Kidney (tissue), 14 donors: Measurements from ENCODE around the gene SETD4. TPM values are rescaled to one million over a fixed set of nuclear protein-coding genes. Genes with fewer than 3 reads are reported as not detected.

Experiments
- DNase-seq, 5 donors: peaks; one replicate each; pipeline ENCODE4 v3.0.0-alpha.2; 2013 to 2020
- FAIRE-seq: peaks from 2 replicates; lab custom pipeline; 2012; peaks lifted over from hg19 to GRCh38; lab: Jason Lieb, UNC
- H3K27ac ChIP-seq, 2 donors: one replicate each; pipeline ENCODE4 v1.7.0; 2013; ENCODE audit warnings: low read depth in 2 of 2, low read length in 2 of 2, inconsistent platforms in 1 of 2
- H3K27me3 ChIP-seq: one replicate; pipeline ENCODE4 v1.7.1; 2013; ENCODE audit warnings: low read length, inconsistent platforms; ENCODE audit not compliant: control insufficient read depth, insufficient read depth
- H3K36me3 ChIP-seq, 3 donors: one replicate each; pipeline versions ENCODE4 v1.7.0 to v1.7.1; 2013; ENCODE audit warnings: low read length in 3 of 3, control low read depth in 1 of 3, inconsistent platforms in 1 of 3; ENCODE audit not compliant: insufficient read depth in 3 of 3, control insufficient read depth in 2 of 3
- H3K4me1 ChIP-seq, 3 donors: one replicate each; pipeline versions ENCODE4 v1.7.0 to v1.7.1; 2013; ENCODE audit warnings: low read length in 3 of 3, inconsistent platforms in 1 of 3, low read depth in 1 of 3; ENCODE audit not compliant: control insufficient read depth in 2 of 3, insufficient read depth in 2 of 3
- H3K4me3 ChIP-seq, 3 donors: one replicate each; pipeline versions ENCODE4 v1.7.0 to v1.8.1; 2013; ENCODE audit warnings: low read length in 3 of 3, control low read depth in 1 of 3, inconsistent platforms in 1 of 3
- H3K9ac ChIP-seq, 3 donors: one replicate each; pipeline versions ENCODE4 v1.7.0 to v1.7.1; 2013; ENCODE audit warnings: low read length in 3 of 3, control low read depth in 1 of 3, inconsistent platforms in 1 of 3
- H3K9me3 ChIP-seq, 3 donors: one replicate each; pipeline versions ENCODE4 v1.7.0 to v1.7.1; 2013; ENCODE audit warnings: low read length in 3 of 3, control low read depth in 1 of 3, inconsistent platforms in 1 of 3; ENCODE audit not compliant: control insufficient read depth in 2 of 3, insufficient read depth in 1 of 3
- intact Hi-C: fragments of 100-400 bp; cut with DNase I; formaldehyde crosslinking; loops from one replicate; pipeline ENCODE4 v1.11.1; 2022
- polyA plus RNA-seq: library from polyadenylated mRNA; stranded (reverse); fragments of 350-450 nt; fragmentation: Illumina TruSeq; extraction: RNeasy Lipid Tissue Mini Kit (QIAGEN cat#74804); gene quantifications from one replicate; pipeline ENCODE4 v1.2.3, GENCODE V29; 2014; ENCODE audit warnings: low read depth, low replicate concordance; ENCODE audit not compliant: insufficient read depth
- total RNA-seq: library from RNA; stranded (reverse); fragmentation: NEBNext Ultra II Directional; extraction: Animal tissue kit (Norgen Biotek cat#: 25700); gene quantifications from one replicate; pipeline ENCODE4 v1.2.1, GENCODE V29; 2021
- TF ChIP-seq, protein P1 (sequence below): IDR thresholded peaks from 3 replicates; pipeline ENCODE4 v1.5.1; 2012; ENCODE audit warnings: mild to moderate bottlenecking, moderate library complexity, borderline replicate concordance; ENCODE audit not compliant: insufficient read depth; ENCODE audit errors: extremely low read depth
- donor health status: control.
- donor health status: control.
- donor health status: control.
- donor health status: control.
- donor health status: control.
- donor health status: DM: yes; HTN: yes; CAD: no.
- donor health status: Normal renal cell carcinoma (clear cell type).

The SETD4 gene
- total and polyA plus RNA-seq, 2 donors from 2014 or later: 14.2 to 22.5 TPM

DNA sequence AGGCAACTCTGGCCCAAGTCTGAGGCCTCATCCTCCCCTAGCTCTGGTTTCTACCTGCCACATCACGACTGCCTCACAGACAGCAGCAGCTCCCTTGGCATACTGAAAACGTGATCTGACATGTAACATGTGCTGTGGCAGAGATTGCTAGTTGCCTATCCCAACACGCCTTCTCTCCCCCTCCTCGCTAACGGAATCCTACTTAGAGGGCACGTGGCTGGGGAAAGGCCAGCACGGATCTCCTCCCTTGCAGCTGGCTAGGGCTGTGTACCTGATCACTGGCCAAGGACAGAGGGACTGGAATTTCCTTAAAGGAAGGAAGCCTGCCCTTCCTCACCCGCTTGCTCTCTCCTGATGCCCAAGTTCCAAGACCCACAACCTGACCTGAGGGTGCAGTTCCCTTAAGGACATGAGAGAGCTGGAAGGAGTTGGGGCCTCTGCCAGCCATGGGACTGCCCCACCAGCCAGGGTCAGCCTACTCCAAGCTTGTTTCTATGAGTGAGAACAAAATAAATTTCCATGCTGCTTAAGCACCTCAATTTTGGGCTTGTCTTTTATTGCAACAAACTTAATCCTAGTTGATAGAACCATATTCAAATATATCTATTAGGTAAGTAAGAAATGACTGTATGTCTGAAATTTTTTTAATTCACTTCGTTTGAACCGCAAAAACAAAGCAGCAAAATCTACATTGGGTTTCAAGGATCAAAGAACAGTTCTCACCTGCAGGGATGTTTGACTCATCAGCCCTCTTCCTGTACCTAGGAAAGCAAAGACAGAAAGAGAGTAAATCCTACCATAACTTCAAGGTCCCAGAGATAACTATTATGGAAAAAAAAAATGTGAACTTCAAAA, 7.2 kb downstream of the SETD4 start:
- H3K4me1 ChIP-seq: peaks cover 0 to 2% (median 0%) of the 10 kb centered on the region in 3 donors
- TF ChIP-seq, protein P1, sequence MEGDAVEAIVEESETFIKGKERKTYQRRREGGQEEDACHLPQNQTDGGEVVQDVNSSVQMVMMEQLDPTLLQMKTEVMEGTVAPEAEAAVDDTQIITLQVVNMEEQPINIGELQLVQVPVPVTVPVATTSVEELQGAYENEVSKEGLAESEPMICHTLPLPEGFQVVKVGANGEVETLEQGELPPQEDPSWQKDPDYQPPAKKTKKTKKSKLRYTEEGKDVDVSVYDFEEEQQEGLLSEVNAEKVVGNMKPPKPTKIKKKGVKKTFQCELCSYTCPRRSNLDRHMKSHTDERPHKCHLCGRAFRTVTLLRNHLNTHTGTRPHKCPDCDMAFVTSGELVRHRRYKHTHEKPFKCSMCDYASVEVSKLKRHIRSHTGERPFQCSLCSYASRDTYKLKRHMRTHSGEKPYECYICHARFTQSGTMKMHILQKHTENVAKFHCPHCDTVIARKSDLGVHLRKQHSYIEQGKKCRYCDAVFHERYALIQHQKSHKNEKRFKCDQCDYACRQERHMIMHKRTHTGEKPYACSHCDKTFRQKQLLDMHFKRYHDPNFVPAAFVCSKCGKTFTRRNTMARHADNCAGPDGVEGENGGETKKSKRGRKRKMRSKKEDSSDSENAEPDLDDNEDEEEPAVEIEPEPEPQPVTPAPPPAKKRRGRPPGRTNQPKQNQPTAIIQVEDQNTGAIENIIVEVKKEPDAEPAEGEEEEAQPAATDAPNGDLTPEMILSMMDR: no peak
- no peaks in the 10 kb centered on the region for H3K9me3 ChIP-seq
- no peak overlapping the region for H3K9ac ChIP-seq
- no peaks in the 10 kb centered on the region for H3K27me3 ChIP-seq
- H3K27ac ChIP-seq: no peak overlapping the region
- intact Hi-C loops: no loop called here
- H3K36me3 ChIP-seq: peaks cover 13 to 47% (median 43%) of the 10 kb centered on the region in 3 donors
- DNase-seq (no peak), FAIRE-seq (no peak)
- no peak overlapping the region for H3K4me3 ChIP-seq

GRCh38 chr21:36048357-36048756, 12.0 kb downstream of the SETD4 start:
- TF ChIP-seq, protein P1: no peak
- no peak overlapping the region for H3K9ac ChIP-seq
- DNase-seq (no peak), FAIRE-seq (no peak)
- no peaks in the 10 kb centered on the region for H3K4me1 ChIP-seq
- H3K36me3 ChIP-seq: peaks cover 12 to 47% (median 37%) of the 10 kb centered on the region in 3 donors
- H3K27me3 ChIP-seq: no peaks in the 10 kb centered on the region
- no peak overlapping the region for H3K4me3 ChIP-seq
- H3K9me3 ChIP-seq: no peaks in the 10 kb centered on the region
- intact Hi-C loops: no loop called here
- no peak overlapping the region for H3K27ac ChIP-seq

DNA sequence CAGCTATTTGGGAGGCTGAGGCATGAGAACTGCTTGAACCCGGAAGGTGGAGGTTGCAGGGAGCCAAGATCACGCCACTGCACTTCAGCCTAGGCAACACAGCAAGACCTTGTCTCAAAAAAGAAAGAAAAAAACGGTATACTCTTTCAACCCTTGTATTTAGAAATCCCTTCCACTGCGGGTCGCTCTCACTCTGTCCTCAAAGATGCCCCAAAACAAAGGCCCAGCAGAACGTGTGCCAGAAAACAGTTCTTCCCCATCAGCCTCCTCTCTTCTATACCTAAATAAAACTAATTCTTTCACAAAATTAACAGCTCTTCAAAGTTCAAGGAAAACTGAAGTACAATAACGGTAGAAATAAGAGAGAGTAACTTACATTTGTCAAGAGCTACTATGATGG, 13.2 kb downstream of the SETD4 start:
- FAIRE-seq (no peak), DNase-seq (no peak)
- no peak overlapping the region for H3K4me3 ChIP-seq
- TF ChIP-seq, protein P1: no peak
- intact Hi-C loops: no loop called here
- H3K4me1 ChIP-seq: no peaks in the 10 kb centered on the region
- H3K9me3 ChIP-seq: no peaks in the 10 kb centered on the region
- no peak overlapping the region for H3K9ac ChIP-seq
- no peak overlapping the region for H3K27ac ChIP-seq
- peaks cover 10 to 46% (median 38%) of the 10 kb centered on the region in 3 donors for H3K36me3 ChIP-seq
- H3K27me3 ChIP-seq: no peaks in the 10 kb centered on the region
